ENCODE results near the gene BFSP2. TPM values are rescaled to one million over a fixed set of nuclear protein-coding genes. Genes with fewer than 3 reads are reported as not detected.

BFSP2 gene
- total and polyA plus RNA-seq, 2 of the 13 experiments (the other 11 are each of a cell fraction or from before 2014, with no cell fraction given) = not detected

DNA sequence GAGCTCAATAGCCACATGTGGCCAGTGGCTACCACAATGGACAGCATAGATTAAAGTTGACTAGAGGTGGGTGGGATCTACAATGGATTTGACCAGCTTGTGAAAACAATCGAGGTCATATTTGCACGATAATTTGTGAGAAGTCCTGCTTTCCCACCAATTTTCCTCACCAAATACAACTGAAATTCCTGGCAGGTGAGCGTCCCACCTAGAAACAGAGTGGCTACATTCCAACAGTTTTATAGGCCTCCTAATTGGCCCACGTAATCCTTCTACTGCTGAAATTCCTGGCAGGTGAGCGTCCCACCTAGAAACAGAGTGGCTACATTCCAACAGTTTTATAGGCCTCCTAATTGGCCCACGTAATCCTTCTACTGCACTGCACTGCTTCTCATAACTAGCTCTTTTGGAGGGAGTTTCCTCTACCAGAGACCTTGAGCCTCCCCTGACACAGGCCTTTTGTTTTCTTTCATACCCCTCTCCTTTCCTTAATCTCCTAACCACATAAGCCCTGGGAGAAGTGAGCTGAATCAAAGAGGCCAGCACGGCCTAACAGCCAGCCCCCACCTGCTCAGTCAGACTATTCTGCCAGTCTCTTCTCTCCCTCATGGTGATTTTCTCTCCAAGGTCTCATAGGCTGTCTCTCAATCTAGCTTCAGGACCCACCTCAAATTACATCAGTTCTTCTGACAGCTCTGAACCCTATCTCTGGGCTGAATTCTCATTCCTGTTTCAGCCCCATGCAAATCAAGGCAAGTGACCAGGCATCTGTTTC is 80.2 kb downstream of the BFSP2 start:
- Histone ChIP-seq H3K4me2 (ENCODE audit: low read depth, low read length) (no peak overlapping the region), H3K9me3 (ENCODE audit: low read length) (no peaks in the 10 kb centered on the region), H3K9ac (ENCODE audit: insufficient read depth, low read depth, low read length) (no peak overlapping the region), H3K79me2 (ENCODE audit: insufficient read depth, low read length) (no peaks in the 10 kb centered on the region), H2AFZ (ENCODE audit: low read length) (no peak overlapping the region), H3K27ac (ENCODE audit: extremely low read length, insufficient read depth, low read length) (no peak overlapping the region), H3K36me3 (replicated peaks in 1 of 2; ENCODE audit: control insufficient read depth in 1 of 2, insufficient read depth in 2 of 2, low read length in 2 of 2) (no peaks in the 10 kb centered on the region), H4K20me1 (ENCODE audit: insufficient read depth, low read length) (no peaks in the 10 kb centered on the region), H3K27me3 (ENCODE audit: control insufficient read depth in 1 of 2, insufficient read depth in 2 of 2, low read length in 2 of 2) (no peaks in the 10 kb centered on the region; a peak in 2 of 5 replicates), H3K4me1 (ENCODE audit: insufficient read depth, low read length) (peaks cover 6% of the 10 kb centered on the region; the same call in 1 of the 2 replicates), H3K4me3 (replicated peaks in 1 of 3; ENCODE audit: insufficient read depth in 1 of 3, low read depth in 2 of 3, low read length in 3 of 3) (no peak overlapping the region)
- ChIA-PET POLR2A (interaction anchor here (0.7 kb wide), 1 partner anchor 10 kb away, joined by 3 read pairs; no protein-coding TSS in a partner anchor), CTCF (ENCODE audit: low intra/inter-chr PET ratio, low total read pairs) (no interaction called here)
- in situ Hi-C loops (cut with HindIII; ENCODE audit: extremely low pct_ligation_motif_present, low pct_unique_long_range_greater_than_20kb) (no loop called here), intact Hi-C loops (cut with micrococcal nuclease; ENCODE audit: unreplicated experiment) (no loop called here)
- no peak for FAIRE-seq
- DNase-seq (ENCODE audit: low spot score) = peak; percentile 19
- BruUV-seq (replicated peaks) = no TSS peak
- 19% methylated on average over 7 of the region's 7 CpGs for WGBS (ENCODE audit: low lambda C conversion rate)
- no peak; the same call in 2 of the 3 replicates for ATAC-seq
- TF ChIP-seq ZNF737 (CRISPR knock-in tag; IDR thresholded peaks at IDR 0.05; ENCODE audit: borderline replicate concordance) = no peak
- no peak for TF ChIP-seq NFE2 (CRISPR knock-in tag; IDR thresholded peaks at IDR 0.05)
- no peak for TF ChIP-seq TBL1XR1 (IDR thresholded peaks at IDR 0.05; ENCODE audit: borderline replicate concordance, low read length, partially characterized antibody)
- TF ChIP-seq GRHL1 (CRISPR knock-in tag; conservative IDR thresholded peaks at IDR 0.05) = no peak
- no peak for TF ChIP-seq MYNN (CRISPR knock-in tag; IDR thresholded peaks at IDR 0.05; ENCODE audit: low read depth)
- no peak for TF ChIP-seq RBM22 (optimal IDR thresholded peaks at IDR 0.05; ENCODE audit: low read length)
- TF ChIP-seq TFE3 (CRISPR knock-in tag; IDR thresholded peaks at IDR 0.05) = no peak
- no peak for TF ChIP-seq GTF3A (CRISPR knock-in tag; conservative IDR thresholded peaks at IDR 0.05)
- no peak for TF ChIP-seq HOXA5 (CRISPR knock-in tag; IDR thresholded peaks at IDR 0.05)
- no peak for TF ChIP-seq ZBTB39 (CRISPR knock-in tag; IDR thresholded peaks at IDR 0.05)
- TF ChIP-seq, protein P1, sequence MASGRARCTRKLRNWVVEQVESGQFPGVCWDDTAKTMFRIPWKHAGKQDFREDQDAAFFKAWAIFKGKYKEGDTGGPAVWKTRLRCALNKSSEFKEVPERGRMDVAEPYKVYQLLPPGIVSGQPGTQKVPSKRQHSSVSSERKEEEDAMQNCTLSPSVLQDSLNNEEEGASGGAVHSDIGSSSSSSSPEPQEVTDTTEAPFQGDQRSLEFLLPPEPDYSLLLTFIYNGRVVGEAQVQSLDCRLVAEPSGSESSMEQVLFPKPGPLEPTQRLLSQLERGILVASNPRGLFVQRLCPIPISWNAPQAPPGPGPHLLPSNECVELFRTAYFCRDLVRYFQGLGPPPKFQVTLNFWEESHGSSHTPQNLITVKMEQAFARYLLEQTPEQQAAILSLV (CRISPR knock-in tag; IDR thresholded peaks at IDR 0.05; ENCODE audit: borderline replicate concordance) = no peak
- TF ChIP-seq CBX1 (IDR thresholded peaks at IDR 0.05; ENCODE audit: low read depth) = no peak
- TF ChIP-seq MBNL3 (CRISPR knock-in tag; conservative IDR thresholded peaks at IDR 0.05) = no peak
- TF ChIP-seq AKAP8 (CRISPR knock-in tag; IDR thresholded peaks at IDR 0.05) = no peak
- no peak for TF ChIP-seq ATF7 (IDR thresholded peaks at IDR 0.05)
- no peak for TF ChIP-seq ATF7 (CRISPR knock-in tag; IDR thresholded peaks at IDR 0.05)
